Activated T-helper 1 cell treated with anti-CD3 and anti-CD28 coated beads, Interleukin-12 subunit alpha, Interleukin-12 subunit beta, Interleukin-2, Interleukin-4 antibody, amounts not matched to agents 30 ng/mL and 10 ng/mL and 1 ng/mL, durations not matched to agents 14 hours and 24 hours and 36 hours (primary cell): ENCODE measurements around the gene TP63. TPM values are rescaled to one million over a fixed set of nuclear protein-coding genes. Genes with fewer than 3 reads are reported as not detected.
A peak's percentile ranks its signal among the peaks of the same experiment; 100 is the strongest.
"Not testable (repeated sequence)": the region's sequence is repeated elsewhere in the genome, so short reads cannot be mapped to it uniquely, and the experiment has no call there.

ENCODE experiments used
- DNase-seq: peaks from one replicate; pipeline ENCODE4 v3.0.0; 2021; ENCODE audit warnings: low spot score
- H3K27ac Mint-ChIP-seq: one replicate; pipeline ENCODE4 v1.8.0; 2021; ENCODE audit warnings: mild to moderate bottlenecking, mixed read lengths
- H3K27me3 Mint-ChIP-seq: one replicate; pipeline ENCODE4 v1.8.0; 2022; ENCODE audit warnings: mild to moderate bottlenecking, moderate library complexity, mixed read lengths; ENCODE audit not compliant: insufficient read depth
- H3K36me3 Mint-ChIP-seq: one replicate; pipeline ENCODE4 v1.8.0; 2021; ENCODE audit warnings: low read depth, mixed read lengths
- H3K4me1 Mint-ChIP-seq: one replicate; pipeline ENCODE4 v1.8.0; 2021; ENCODE audit warnings: low read depth, mixed read lengths
- H3K4me3 Mint-ChIP-seq: one replicate; pipeline ENCODE4 v1.8.0; 2021; ENCODE audit warnings: mild to moderate bottlenecking, moderate library complexity, mixed read lengths
- H3K9me3 Mint-ChIP-seq: one replicate; pipeline ENCODE4 v1.8.0; 2021; ENCODE audit warnings: mixed read lengths
- intact Hi-C: fragments of 100-400 bp; cut with micrococcal nuclease; formaldehyde crosslinking; loops from one replicate; pipeline ENCODE4 v1.15.1; 2024
- total RNA-seq: library from RNA; stranded (reverse); gene quantifications from 2 replicates; pipeline ENCODE4 v1.2.3, GENCODE V29; 2022

The TP63 gene
- total RNA-seq, 1 donor from 2014 or later = 0.67 TPM

GRCh38 chr3:189598530-189599225 lies 32.5 kb upstream of the TP63 start:
- Mint-ChIP-seq H3K4me1 (no peaks in the 10 kb centered on the region), H3K36me3 (no peaks in the 10 kb centered on the region), H3K27ac (no peak overlapping the region), H3K4me3 (no peak overlapping the region), H3K9me3 (no peaks in the 10 kb centered on the region), H3K27me3 (no peaks in the 10 kb centered on the region)
- DNase-seq = no peak
- intact Hi-C loops = no loop called here

GRCh38 chr3:189602471-189602870 lies 28.7 kb upstream of the TP63 start:
- intact Hi-C loops = no loop called here
- no peaks in the 10 kb centered on the region for H3K4me1 Mint-ChIP-seq
- H3K9me3 Mint-ChIP-seq = peaks cover 10% of the 10 kb centered on the region

GRCh38 chr3:189605717-189606116 lies 25.5 kb upstream of the TP63 start:
- Mint-ChIP-seq H3K9me3 (peaks cover 23% of the 10 kb centered on the region), H3K36me3 (peaks cover 2% of the 10 kb centered on the region), H3K4me3 (no peak overlapping the region), H3K27me3 (no peaks in the 10 kb centered on the region), H3K4me1 (no peaks in the 10 kb centered on the region), H3K27ac (no peak overlapping the region)
- intact Hi-C loops = loop anchor here (5.0 kb wide), 1 partner anchor 868 kb away; no protein-coding TSS in a partner anchor
- no peak for DNase-seq

More at GRCh38 chr3:189602471-189602870, 28.7 kb upstream of the TP63 start:
- no peak for DNase-seq
- Mint-ChIP-seq H3K27ac (no peak overlapping the region), H3K27me3 (no peaks in the 10 kb centered on the region), H3K36me3 (no peaks in the 10 kb centered on the region), H3K4me3 (no peak overlapping the region)

- no peaks in the 10 kb centered on the region for H3K4me1 Mint-ChIP-seq
- H3K27ac Mint-ChIP-seq = no peak overlapping the region
- intact Hi-C loops = loop anchor here (5.0 kb wide), 1 partner anchor 869 kb away; no protein-coding TSS in a partner anchor
These were observed 24.4 kb upstream of the TP63 start for GRCh38 chr3:189606774-189607173.

GRCh38 chr3:189612641-189613040 lies 18.5 kb upstream of the TP63 start:
- H3K9me3 Mint-ChIP-seq = peaks cover 28% of the 10 kb centered on the region
- H3K27me3 Mint-ChIP-seq, H3K27ac Mint-ChIP-seq, H3K4me3 Mint-ChIP-seq, H3K36me3 Mint-ChIP-seq, DNase-seq, intact Hi-C loops, H3K4me1 Mint-ChIP-seq: not testable (repeated sequence)

More at GRCh38 chr3:189606774-189607173, 24.4 kb upstream of the TP63 start:
- DNase-seq = no peak
- H3K9me3 Mint-ChIP-seq = peaks cover 32% of the 10 kb centered on the region
- peaks cover 2% of the 10 kb centered on the region for H3K36me3 Mint-ChIP-seq
- no peak overlapping the region for H3K4me3 Mint-ChIP-seq
- H3K27me3 Mint-ChIP-seq = peaks cover 1% of the 10 kb centered on the region

- Mint-ChIP-seq H3K36me3 (peaks cover 2% of the 10 kb centered on the region), H3K4me3 (no peak overlapping the region), H3K27ac (no peak overlapping the region), H3K9me3 (peaks cover 28% of the 10 kb centered on the region), H3K27me3 (peaks cover 1% of the 10 kb centered on the region), H3K4me1 (no peaks in the 10 kb centered on the region)
- no peak for DNase-seq
- intact Hi-C loops = no loop called here
These were observed 18.1 kb upstream of the TP63 start for GRCh38 chr3:189613122-189613521.

- DNase-seq = no peak
- H3K27me3 Mint-ChIP-seq = no peaks in the 10 kb centered on the region
- H3K9me3 Mint-ChIP-seq = peaks cover 3% of the 10 kb centered on the region
- no peak overlapping the region for H3K4me3 Mint-ChIP-seq
- no peaks in the 10 kb centered on the region for H3K36me3 Mint-ChIP-seq
- peaks cover 19% of the 10 kb centered on the region for H3K4me1 Mint-ChIP-seq
- no peak overlapping the region for H3K27ac Mint-ChIP-seq
- intact Hi-C loops = no loop called here
These were observed 9.1 kb upstream of the TP63 start for GRCh38 chr3:189621948-189622603.

GRCh38 chr3:189622629-189623028 lies 8.6 kb upstream of the TP63 start:
- intact Hi-C loops = no loop called here
- H3K27me3 Mint-ChIP-seq = no peaks in the 10 kb centered on the region

GRCh38 chr3:189624130-189624529 lies 7.1 kb upstream of the TP63 start:
- H3K27me3 Mint-ChIP-seq = no peaks in the 10 kb centered on the region
- intact Hi-C loops = no loop called here
- no peak overlapping the region for H3K4me3 Mint-ChIP-seq
- H3K4me1 Mint-ChIP-seq = peaks cover 19% of the 10 kb centered on the region
- no peak overlapping the region for H3K27ac Mint-ChIP-seq
- peaks cover 3% of the 10 kb centered on the region for H3K9me3 Mint-ChIP-seq
- no peak for DNase-seq
- no peaks in the 10 kb centered on the region for H3K36me3 Mint-ChIP-seq

More at GRCh38 chr3:189622629-189623028, 8.6 kb upstream of the TP63 start:
- peaks cover 3% of the 10 kb centered on the region for H3K9me3 Mint-ChIP-seq
- H3K36me3 Mint-ChIP-seq = no peaks in the 10 kb centered on the region
- H3K27ac Mint-ChIP-seq = no peak overlapping the region
- H3K4me3 Mint-ChIP-seq = no peak overlapping the region
- DNase-seq = no peak
- peaks cover 19% of the 10 kb centered on the region for H3K4me1 Mint-ChIP-seq

GRCh38 chr3:189625071-189625470 lies 6.1 kb upstream of the TP63 start:
- intact Hi-C loops = no loop called here
- Mint-ChIP-seq H3K4me1 (peaks cover 21% of the 10 kb centered on the region), H3K27ac (no peak overlapping the region), H3K4me3 (no peak overlapping the region), H3K27me3 (no peaks in the 10 kb centered on the region), H3K36me3 (no peaks in the 10 kb centered on the region), H3K9me3 (no peaks in the 10 kb centered on the region)
- DNase-seq = no peak

- no peak for DNase-seq
- Mint-ChIP-seq H3K36me3 (no peaks in the 10 kb centered on the region), H3K4me1 (peaks cover 26% of the 10 kb centered on the region), H3K4me3 (no peak overlapping the region), H3K27me3 (no peaks in the 10 kb centered on the region), H3K27ac (no peak overlapping the region), H3K9me3 (no peaks in the 10 kb centered on the region)
- intact Hi-C loops = no loop called here
These were observed 5.6 kb upstream of the TP63 start for GRCh38 chr3:189625572-189625971.

GRCh38 chr3:189626286-189626685 lies 4.9 kb upstream of the TP63 start:
- Mint-ChIP-seq H3K4me1 (peaks cover 33% of the 10 kb centered on the region), H3K4me3 (no peak overlapping the region), H3K27me3 (no peaks in the 10 kb centered on the region), H3K36me3 (no peaks in the 10 kb centered on the region), H3K27ac (peak overlapping the region; percentile 36), H3K9me3 (no peaks in the 10 kb centered on the region)
- DNase-seq = no peak
- intact Hi-C loops = no loop called here

- Mint-ChIP-seq H3K27ac (no peak overlapping the region), H3K4me3 (peak overlapping the region; percentile 46), H3K4me1 (peaks cover 39% of the 10 kb centered on the region), H3K36me3 (peaks cover 2% of the 10 kb centered on the region), H3K9me3 (no peaks in the 10 kb centered on the region), H3K27me3 (no peaks in the 10 kb centered on the region)
- no peak for DNase-seq
- intact Hi-C loops = loop anchor here (2.0 to 10.0 kb wide), 4 partner anchors 43 to 358 kb away; no protein-coding TSS in a partner anchor
These were observed 1.3 kb upstream of the TP63 start for GRCh38 chr3:189629803-189630455.
